Hematopoietic multipotent progenitor cell treated with erythropoietin and hydrocortisone succinate and interleukin-3 and kit ligand, for 6 days (in vitro differentiated cells): ENCODE data around the gene ADGB.

ENCODE experiments used
- DNase-seq: peaks from one replicate; pipeline ENCODE4 v3.0.0-alpha.2; 2015

ADGB gene

GRCh38 chr6:146635165-146635564 lies 36.4 kb downstream of the ADGB start:
- no peak for DNase-seq

DNA sequence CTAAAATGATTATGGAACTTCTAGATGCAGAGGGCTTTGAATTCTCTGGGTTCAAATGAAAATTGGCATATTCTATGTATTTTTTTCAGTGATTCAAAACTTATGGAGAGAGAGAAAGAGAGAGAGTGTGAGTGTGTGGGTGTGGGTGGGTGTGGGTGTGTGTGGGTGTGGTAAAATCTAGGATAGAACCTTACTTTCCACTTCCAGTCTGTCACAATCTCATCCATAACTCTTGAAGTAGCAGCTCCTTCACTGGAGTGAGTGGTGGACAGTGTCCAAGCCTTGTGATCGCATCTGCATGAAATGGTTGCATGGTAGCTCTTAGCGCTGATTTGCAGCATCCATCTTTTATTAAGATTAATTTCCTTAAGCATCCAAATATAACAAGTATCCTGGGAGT lies 37.7 kb downstream of the ADGB start:
- DNase-seq: no peak

DNA sequence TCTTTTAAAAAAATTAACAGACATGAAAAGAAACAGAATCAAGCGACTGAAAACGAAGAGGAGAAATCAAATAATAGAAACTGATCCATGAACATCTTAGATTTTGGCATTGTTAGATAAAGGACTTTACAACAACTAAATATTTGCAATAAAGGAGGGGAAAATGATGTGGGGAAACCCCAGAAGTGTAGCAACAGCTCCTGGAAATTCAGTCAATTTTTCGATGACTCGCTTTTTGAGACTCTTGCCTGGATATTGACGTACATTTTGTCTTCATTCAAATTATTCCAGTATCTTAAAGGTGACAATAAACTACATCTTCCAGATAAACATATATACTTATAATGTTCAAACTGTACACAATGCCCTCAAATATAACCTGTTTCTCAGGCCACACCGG lies 44.1 kb downstream of the ADGB start:
- no peak for DNase-seq

- DNase-seq: no peak
Observed at GRCh38 chr6:146650799-146651481, 52.2 kb downstream of the ADGB start.

DNA sequence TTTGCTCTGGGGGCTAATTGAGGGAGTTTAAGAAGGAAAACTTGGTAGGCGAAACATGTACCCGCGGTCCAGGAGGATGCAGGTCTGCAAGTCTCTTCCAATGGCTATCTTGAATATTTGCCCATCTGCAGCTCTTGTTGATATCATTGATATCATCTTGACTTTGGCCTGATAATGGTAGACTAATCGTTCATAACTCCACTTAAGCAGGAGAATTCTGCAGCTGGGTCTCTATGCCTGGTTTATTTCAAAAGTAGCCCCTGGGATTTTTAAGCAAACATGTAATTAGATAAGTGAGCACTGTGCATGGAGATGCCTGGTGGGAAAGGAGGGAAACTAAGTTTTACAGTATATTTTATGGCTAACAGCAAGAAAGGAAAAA lies 52.7 kb downstream of the ADGB start:
- no peak for DNase-seq

DNA sequence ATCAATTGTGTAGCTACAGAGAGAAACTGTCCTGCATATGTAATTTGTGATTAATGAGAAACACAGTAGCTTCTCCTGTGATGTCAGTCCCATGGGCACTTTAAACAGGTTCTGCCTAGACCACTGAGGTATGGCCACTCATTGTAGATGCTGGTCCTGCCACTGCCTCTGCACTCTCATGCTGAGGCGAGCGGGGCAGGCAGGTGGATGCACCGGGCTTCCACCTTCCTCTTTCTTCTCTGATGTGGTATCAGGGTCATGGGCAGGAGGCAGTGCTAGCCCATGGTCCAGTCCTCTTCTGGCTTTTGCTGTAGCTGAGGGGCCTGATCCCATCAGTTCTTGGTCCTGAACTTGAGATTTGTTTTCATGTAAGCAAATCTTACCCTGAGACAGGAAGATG lies 58.7 kb downstream of the ADGB start:
- no peak for DNase-seq

GRCh38 chr6:146664871-146665360 lies 66.1 kb downstream of the ADGB start:
- DNase-seq: no peak

DNA sequence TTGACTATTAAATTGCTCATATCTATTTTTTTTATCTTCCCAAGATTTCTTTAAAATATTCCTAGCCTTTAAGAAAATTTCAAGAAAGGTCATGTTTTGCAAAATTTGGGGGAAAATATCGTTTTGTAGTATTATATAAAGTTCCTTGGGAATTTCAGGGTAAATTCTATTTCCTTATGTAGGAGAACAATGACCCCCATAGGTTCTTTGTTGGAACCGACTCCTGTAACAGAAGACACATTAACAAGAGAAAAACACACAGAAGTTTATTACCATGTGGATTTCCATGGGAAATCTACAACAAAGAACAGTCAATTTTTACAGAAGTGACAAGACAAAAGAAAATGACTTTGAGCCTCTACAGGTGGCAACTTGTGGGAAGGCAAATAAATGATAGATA lies 68.1 kb downstream of the ADGB start:
- no peak for DNase-seq

- DNase-seq: no peak
Observed at GRCh38 chr6:146670161-146670560, 71.4 kb downstream of the ADGB start.

DNA sequence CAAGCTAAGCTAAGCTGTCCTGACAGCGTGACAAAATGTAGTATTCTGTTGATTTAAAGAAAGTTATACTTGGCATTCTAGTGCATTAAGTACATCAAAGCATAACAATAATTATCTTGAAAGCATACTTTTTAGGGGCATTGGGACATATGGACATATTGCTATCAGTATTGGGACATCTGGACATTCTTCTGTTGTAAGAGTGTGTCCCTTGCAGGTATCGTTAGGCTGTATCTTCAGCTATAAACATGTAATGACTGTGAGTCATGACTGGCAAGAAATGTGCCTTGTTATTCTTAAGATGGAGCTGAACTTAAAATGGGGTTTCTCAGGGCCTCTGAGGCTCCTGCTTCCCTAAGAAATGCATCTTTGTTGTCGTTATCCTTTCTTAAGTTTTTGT lies 74.3 kb downstream of the ADGB start:
- no peak for DNase-seq

DNA sequence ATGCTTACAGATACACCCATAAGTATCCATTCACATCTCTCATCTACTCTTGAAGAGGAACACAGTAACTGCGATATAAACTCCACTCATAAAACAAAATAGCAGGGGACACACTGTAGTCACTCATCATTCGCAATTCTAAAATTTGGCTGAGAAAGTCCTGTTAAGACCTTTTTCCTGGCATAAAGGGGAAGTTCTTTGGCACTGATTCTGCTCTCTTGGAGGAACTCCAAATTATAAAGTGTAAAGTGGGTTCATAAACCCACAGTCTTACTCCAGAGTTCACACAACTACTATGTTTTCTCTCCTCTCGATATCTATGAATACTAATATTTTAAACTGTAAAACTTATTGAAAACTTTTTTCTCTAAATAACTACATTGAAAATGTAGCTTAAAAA lies 80.6 kb downstream of the ADGB start:
- peak; percentile 30 for DNase-seq

- no peak for DNase-seq
Observed at GRCh38 chr6:146682919-146683318, 84.1 kb downstream of the ADGB start.

GRCh38 chr6:146689806-146690205 lies 91.0 kb downstream of the ADGB start:
- DNase-seq: no peak

GRCh38 chr6:146693342-146693741 lies 94.6 kb downstream of the ADGB start:
- no peak for DNase-seq

- peak; percentile 18 for DNase-seq
Observed at GRCh38 chr6:146697921-146698320, 99.1 kb downstream of the ADGB start.

DNA sequence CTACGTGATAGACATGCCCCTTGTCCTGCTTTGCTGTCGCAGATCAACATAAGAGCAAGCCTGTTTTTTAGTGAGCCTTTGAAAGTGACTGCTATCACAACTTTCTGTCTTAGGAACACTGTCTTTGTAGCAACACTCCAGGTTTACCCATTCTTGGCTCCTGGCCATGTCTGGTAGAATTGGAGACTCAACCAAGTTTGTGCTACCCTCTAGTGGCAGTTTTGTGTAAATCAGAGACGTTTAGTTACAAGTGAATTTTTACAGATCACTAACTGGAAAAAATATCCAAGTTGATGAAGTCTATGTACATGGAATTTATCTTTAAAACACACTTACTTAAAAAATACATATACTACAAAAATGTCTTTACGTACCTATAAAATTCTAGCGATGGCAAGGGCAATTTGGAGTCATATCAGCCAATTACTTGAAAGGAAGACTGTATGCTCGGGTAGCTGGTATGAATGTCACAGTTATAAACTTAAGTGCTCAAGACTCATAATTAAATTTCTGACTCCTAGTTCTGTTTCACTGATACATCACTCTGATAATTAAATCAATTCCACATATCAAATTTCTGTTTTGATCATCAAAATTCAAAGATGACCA lies 101.4 kb downstream of the ADGB start:
- DNase-seq: peak; percentile 95

DNA sequence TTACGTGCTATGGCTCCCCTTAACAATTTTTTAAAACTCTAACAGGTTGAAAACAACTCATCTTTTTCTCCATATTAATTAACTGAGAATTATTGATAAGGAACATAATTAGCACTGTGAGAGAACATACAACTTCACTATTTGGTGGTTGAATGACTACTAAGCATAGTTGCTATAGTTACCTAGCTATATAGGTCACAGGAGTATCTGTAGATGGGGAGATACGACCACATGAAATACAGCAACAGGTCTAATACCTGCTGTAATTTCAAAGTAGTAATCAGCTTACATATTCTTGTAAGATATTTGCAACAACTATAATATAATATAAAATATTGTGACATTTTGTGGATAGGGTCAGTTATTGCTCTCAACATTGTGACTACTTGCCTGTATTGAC lies 102.9 kb downstream of the ADGB start:
- no peak for DNase-seq

DNA sequence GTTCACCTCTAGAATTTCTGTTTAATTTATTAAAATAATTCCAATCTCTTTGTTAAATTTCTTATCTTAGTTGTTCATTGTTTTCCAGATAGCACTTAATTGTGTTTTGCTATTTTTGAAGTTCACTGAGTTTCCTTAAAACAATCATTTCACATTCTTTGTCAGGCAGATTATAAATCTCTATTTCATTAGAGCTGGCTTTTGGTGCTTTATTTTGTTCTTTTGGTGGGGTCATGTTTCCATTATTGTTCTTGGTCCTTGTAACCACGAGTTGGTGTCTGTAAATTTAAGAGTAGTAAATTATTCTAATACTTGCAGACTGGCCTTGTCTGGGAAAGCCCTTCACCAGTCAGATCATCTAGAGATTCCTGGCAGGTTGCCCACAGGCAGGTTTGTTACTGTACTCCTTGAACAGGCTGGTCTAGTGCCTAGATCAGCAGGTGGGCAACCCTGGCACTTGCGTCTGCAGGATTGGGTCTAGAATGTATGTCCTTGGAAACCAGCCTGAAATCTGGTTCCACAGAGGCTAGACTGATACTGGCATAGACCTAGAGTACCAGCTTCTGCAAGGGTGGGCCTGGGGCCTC lies 110.4 kb downstream of the ADGB start:
- no peak for DNase-seq

DNA sequence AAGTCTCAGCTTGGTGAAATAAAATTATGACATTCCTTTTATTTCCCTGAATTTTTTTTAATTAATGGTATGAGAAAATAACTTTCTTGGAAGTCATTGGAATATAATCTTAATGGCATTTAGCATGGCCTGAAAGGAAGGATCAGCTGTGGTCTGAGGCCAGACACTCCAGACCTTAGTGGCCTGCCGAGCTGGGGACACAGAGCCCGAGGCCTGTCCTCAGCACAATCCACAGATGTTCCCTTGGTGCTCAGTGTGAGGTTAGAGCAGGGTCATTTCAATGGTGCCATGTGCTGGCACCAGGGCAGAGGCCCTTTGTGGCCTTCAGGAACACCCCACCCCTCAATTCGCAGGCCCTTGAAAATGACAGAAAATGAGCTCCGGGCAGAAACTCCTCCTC lies 120.6 kb downstream of the ADGB start:
- no peak for DNase-seq

GRCh38 chr6:146739696-146740095 lies 140.9 kb downstream of the ADGB start:
- no peak for DNase-seq

GRCh38 chr6:146741609-146742008 lies 142.8 kb downstream of the ADGB start:
- DNase-seq: no peak

GRCh38 chr6:146753306-146753705 lies 154.5 kb downstream of the ADGB start:
- DNase-seq: no peak

- DNase-seq: peak; percentile 37
Observed at GRCh38 chr6:146767632-146768031, 168.9 kb downstream of the ADGB start.

GRCh38 chr6:146768722-146769121 lies 169.9 kb downstream of the ADGB start:
- peak; percentile 15 for DNase-seq
